K562 (cell line): ENCODE measurements around the gene WASF2. TPM values are rescaled to one million over a fixed set of nuclear protein-coding genes. Genes with fewer than 3 reads are reported as not detected.

Source experiments
- CHD1 ChIP-seq: fragments of 200-600 bp; sonication (generic); IDR thresholded peaks from one replicate; pipeline ENCODE4 v1.6.1; 2012; ENCODE audit warnings: mild to moderate bottlenecking, moderate library complexity, low read length, inconsistent platforms
- GABPB1 ChIP-seq: sonication (generic); formaldehyde crosslinking; IDR thresholded peaks from 2 replicates; pipeline ENCODE4 v1.8.0; 2022; ENCODE audit warnings: mild to moderate bottlenecking, missing genetic modification reagents
- HDAC1 ChIP-seq, 2 experiments: fragments of 450-650 bp; IDR thresholded peaks; 2 replicates each; pipeline ENCODE4 v1.6.1; 2016 to 2017; ENCODE audit warnings: inconsistent platforms in 1 of 2, mild to moderate bottlenecking in 1 of 2, moderate library complexity in 1 of 2
- MCM3 ChIP-seq: fragments of 450-650 bp; IDR thresholded peaks from 2 replicates; pipeline ENCODE4 v1.6.1; 2016
- MCM5 ChIP-seq: fragments of 450-650 bp; IDR thresholded peaks from 2 replicates; pipeline ENCODE4 v1.6.1; 2016; ENCODE audit warnings: low read depth
- SP1 ChIP-seq: sonication (generic); formaldehyde crosslinking; IDR thresholded peaks from 2 replicates; pipeline ENCODE4 v1.8.1; 2022; ENCODE audit warnings: mild to moderate bottlenecking, missing genetic modification reagents
- TAF1 ChIP-seq: IDR thresholded peaks from 2 replicates; pipeline ENCODE4 v1.6.1; 2011; ENCODE audit warnings: mild to moderate bottlenecking, low read length, moderate library complexity; ENCODE audit not compliant: insufficient read depth, control insufficient read depth, severe bottlenecking; ENCODE audit errors: extremely low read depth
- ZFP30 ChIP-seq: fragments of 250-450 bp; sonication (Bioruptor Pico); IDR thresholded peaks from 2 replicates; pipeline ENCODE4 v1.8.0; 2022; ENCODE audit warnings: moderate library complexity, mild to moderate bottlenecking, inconsistent platforms, borderline replicate concordance
- polyA plus RNA-seq, 8 experiments: library from polyadenylated mRNA; depleted of rRNA in 4 of 8; stranded (reverse) in 5 of 8; unstranded in 3 of 8; fragments of >200 nt; fragmentation: Nextera tagmentation in 2 of 8; fragmentation: Illumina TruSeq in 1 of 8; extraction: Ambion mirVana in 2 of 8; extraction: Trizol in 1 of 8; gene quantifications; 2 replicates each; pipeline versions ENCODE4 v1.2.1 to v1.2.3, GENCODE V29; 2011 to 2014; ENCODE audit warnings: inconsistent platforms in 1 of 8, missing spikeins in 1 of 8
- total RNA-seq, 7 experiments: library from RNA; depleted of rRNA in 6 of 7; stranded (reverse); fragments of >200 nt in 6 of 7; fragmentation: Illumina TruSeq in 2 of 7; extraction: Trizol in 2 of 7; gene quantifications; 2 replicates each; pipeline versions ENCODE4 v1.2.1 to v1.2.3, GENCODE V29; 2011 to 2021; ENCODE audit warnings: low replicate concordance in 1 of 7
- TF ChIP-seq, protein P1 (sequence below): fragments of 250-450 bp; sonication (Bioruptor Pico); IDR thresholded peaks from 2 replicates; pipeline ENCODE4 v1.5.0; 2022; ENCODE audit warnings: mild to moderate bottlenecking
- TF ChIP-seq, protein P2 (sequence below): fragments of 200-800 bp; sonication (Bioruptor generic); IDR thresholded peaks from 2 replicates; pipeline ENCODE4 v1.6.1; 2017; ENCODE audit warnings: missing genetic modification characterization, missing compliant biosample characterization
- TF ChIP-seq, protein P3 (sequence below): sonication (generic); formaldehyde crosslinking; IDR thresholded peaks from 2 replicates; pipeline ENCODE4 v1.8.1; 2022; ENCODE audit warnings: missing genetic modification reagents
- TF ChIP-seq, protein P4 (sequence below): fragments of 250-450 bp; sonication (Bioruptor Pico); IDR thresholded peaks from 2 replicates; pipeline ENCODE4 v1.8.0; 2021; ENCODE audit warnings: borderline replicate concordance, mild to moderate bottlenecking, moderate library complexity; ENCODE audit not compliant: poor library complexity, severe bottlenecking
- TF ChIP-seq, protein P5 (sequence below): fragments of 250-450 bp; sonication (Bioruptor Pico); IDR thresholded peaks from 2 replicates; pipeline ENCODE4 v1.8.0; 2022; ENCODE audit warnings: moderate library complexity, mild to moderate bottlenecking, inconsistent platforms
- TF ChIP-seq, protein P6 (sequence below): fragments of 450-650 bp; IDR thresholded peaks from 2 replicates; pipeline ENCODE4 v1.7.1; 2018; ENCODE audit warnings: mild to moderate bottlenecking, low read depth; ENCODE audit not compliant: partially characterized antibody

The WASF2 gene
- total and polyA plus RNA-seq, 9 of the 15 experiments (the other 6 are each of a cell fraction or from before 2014, with no cell fraction given): 8.2 to 163 (median 31.2) TPM

DNA sequence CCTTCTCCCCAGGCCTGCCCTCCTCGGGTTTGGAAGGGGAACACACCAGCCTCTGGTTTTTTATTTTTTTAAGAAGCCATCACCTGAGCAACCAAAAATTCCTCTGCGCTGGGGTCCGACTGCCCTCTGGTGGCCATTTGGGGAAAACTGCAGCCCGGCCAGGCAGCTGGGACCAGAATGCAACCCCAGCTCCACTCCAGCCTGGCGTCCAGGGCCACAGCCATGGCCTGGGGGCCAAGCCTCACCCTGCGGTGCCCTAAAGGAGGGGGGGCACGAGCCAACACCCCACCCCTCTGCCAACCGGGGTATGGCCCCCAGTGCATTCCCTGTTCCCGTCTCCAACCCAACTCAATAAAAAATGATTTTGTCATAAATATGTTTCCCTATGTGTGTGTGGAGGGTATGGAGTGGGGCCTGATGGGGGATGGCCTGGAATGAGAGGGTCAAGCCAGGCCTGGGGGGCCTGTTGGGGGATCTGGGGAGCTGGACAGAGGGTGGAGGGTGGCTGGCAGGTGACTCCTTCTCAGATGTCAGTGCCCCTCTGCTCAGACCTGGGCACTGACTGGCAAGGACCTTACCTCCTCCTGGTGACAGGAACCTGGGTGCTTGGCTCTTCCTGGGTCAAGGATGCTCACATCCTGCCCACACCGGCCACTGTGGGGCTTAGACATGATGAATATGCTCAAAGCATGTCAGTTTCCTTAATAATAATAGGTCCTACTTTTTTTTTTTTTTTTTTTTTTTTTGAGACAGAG lies 94.3 kb downstream of the WASF2 start (continued):
- TF ChIP-seq, protein P1, sequence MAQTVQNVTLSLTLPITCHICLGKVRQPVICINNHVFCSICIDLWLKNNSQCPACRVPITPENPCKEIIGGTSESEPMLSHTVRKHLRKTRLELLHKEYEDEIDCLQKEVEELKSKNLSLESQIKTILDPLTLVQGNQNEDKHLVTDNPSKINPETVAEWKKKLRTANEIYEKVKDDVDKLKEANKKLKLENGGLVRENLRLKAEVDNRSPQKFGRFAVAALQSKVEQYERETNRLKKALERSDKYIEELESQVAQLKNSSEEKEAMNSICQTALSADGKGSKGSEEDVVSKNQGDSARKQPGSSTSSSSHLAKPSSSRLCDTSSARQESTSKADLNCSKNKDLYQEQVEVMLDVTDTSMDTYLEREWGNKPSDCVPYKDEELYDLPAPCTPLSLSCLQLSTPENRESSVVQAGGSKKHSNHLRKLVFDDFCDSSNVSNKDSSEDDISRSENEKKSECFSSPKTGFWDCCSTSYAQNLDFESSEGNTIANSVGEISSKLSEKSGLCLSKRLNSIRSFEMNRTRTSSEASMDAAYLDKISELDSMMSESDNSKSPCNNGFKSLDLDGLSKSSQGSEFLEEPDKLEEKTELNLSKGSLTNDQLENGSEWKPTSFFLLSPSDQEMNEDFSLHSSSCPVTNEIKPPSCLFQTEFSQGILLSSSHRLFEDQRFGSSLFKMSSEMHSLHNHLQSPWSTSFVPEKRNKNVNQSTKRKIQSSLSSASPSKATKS (CRISPR knock-in tag): no peak
- TF ChIP-seq TAF1: no peak
- TF ChIP-seq ZFP30 (CRISPR knock-in tag): no peak
- TF ChIP-seq GABPB1 (CRISPR knock-in tag): no peak; the same call in 1 of the 2 replicates
- TF ChIP-seq HDAC1 (IDR thresholded peaks at IDR 0.05): no peak
- TF ChIP-seq, protein P2, sequence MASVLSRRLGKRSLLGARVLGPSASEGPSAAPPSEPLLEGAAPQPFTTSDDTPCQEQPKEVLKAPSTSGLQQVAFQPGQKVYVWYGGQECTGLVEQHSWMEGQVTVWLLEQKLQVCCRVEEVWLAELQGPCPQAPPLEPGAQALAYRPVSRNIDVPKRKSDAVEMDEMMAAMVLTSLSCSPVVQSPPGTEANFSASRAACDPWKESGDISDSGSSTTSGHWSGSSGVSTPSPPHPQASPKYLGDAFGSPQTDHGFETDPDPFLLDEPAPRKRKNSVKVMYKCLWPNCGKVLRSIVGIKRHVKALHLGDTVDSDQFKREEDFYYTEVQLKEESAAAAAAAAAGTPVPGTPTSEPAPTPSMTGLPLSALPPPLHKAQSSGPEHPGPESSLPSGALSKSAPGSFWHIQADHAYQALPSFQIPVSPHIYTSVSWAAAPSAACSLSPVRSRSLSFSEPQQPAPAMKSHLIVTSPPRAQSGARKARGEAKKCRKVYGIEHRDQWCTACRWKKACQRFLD: no peak
- TF ChIP-seq, protein P3, sequence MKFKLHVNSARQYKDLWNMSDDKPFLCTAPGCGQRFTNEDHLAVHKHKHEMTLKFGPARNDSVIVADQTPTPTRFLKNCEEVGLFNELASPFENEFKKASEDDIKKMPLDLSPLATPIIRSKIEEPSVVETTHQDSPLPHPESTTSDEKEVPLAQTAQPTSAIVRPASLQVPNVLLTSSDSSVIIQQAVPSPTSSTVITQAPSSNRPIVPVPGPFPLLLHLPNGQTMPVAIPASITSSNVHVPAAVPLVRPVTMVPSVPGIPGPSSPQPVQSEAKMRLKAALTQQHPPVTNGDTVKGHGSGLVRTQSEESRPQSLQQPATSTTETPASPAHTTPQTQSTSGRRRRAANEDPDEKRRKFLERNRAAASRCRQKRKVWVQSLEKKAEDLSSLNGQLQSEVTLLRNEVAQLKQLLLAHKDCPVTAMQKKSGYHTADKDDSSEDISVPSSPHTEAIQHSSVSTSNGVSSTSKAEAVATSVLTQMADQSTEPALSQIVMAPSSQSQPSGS (CRISPR knock-in tag): no peak
- TF ChIP-seq, protein P4, sequence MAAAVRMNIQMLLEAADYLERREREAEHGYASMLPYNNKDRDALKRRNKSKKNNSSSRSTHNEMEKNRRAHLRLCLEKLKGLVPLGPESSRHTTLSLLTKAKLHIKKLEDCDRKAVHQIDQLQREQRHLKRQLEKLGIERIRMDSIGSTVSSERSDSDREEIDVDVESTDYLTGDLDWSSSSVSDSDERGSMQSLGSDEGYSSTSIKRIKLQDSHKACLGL (CRISPR knock-in tag): no peak
- no peak for TF ChIP-seq CHD1
- TF ChIP-seq, protein P5, sequence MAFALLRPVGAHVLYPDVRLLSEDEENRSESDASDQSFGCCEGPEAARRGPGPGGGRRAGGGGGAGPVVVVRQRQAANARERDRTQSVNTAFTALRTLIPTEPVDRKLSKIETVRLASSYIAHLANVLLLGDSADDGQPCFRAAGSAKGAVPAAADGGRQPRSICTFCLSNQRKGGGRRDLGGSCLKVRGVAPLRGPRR (CRISPR knock-in tag): no peak
- no peak for TF ChIP-seq MCM5
- no peak for TF ChIP-seq SP1 (CRISPR knock-in tag)
- TF ChIP-seq, protein P6, sequence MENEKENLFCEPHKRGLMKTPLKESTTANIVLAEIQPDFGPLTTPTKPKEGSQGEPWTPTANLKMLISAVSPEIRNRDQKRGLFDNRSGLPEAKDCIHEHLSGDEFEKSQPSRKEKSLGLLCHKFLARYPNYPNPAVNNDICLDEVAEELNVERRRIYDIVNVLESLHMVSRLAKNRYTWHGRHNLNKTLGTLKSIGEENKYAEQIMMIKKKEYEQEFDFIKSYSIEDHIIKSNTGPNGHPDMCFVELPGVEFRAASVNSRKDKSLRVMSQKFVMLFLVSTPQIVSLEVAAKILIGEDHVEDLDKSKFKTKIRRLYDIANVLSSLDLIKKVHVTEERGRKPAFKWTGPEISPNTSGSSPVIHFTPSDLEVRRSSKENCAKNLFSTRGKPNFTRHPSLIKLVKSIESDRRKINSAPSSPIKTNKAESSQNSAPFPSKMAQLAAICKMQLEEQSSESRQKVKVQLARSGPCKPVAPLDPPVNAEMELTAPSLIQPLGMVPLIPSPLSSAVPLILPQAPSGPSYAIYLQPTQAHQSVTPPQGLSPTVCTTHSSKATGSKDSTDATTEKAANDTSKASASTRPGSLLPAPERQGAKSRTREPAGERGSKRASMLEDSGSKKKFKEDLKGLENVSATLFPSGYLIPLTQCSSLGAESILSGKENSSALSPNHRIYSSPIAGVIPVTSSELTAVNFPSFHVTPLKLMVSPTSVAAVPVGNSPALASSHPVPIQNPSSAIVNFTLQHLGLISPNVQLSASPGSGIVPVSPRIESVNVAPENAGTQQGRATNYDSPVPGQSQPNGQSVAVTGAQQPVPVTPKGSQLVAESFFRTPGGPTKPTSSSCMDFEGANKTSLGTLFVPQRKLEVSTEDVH: no peak
- no peak for TF ChIP-seq MCM3
